Measurements from ENCODE around the gene DNAJC6.

Gene DNAJC6

GRCh38 chr1:65399003-65399402 is 89.7 kb downstream of the DNAJC6 start:
- Mint-ChIP-seq H3K27ac (no peak overlapping the region), H3K9me3 (no peaks in the 10 kb centered on the region), H3K4me1 (peaks cover 40% of the 10 kb centered on the region), H3K36me3 (peaks cover 7% of the 10 kb centered on the region), H3K4me3 (no peak overlapping the region)
- DNase-seq (ENCODE audit: low spot score in 2 of 2) (no peak), ATAC-seq (no peak)

- no peak for DNase-seq (ENCODE audit: low spot score in 2 of 2)
- no peaks in the 10 kb centered on the region for H3K9me3 Mint-ChIP-seq
- H3K4me1 Mint-ChIP-seq, result peaks cover 20% of the 10 kb centered on the region
- H3K27ac Mint-ChIP-seq, result no peak overlapping the region
- no peak for ATAC-seq
- H3K4me3 Mint-ChIP-seq, result no peak overlapping the region
- peaks cover 7% of the 10 kb centered on the region for H3K36me3 Mint-ChIP-seq
Observed at GRCh38 chr1:65401612-65402011, 92.3 kb downstream of the DNAJC6 start.

- no peak for ATAC-seq
- no peak for DNase-seq (ENCODE audit: low spot score in 2 of 2)
- H3K4me1 Mint-ChIP-seq, result no peaks in the 10 kb centered on the region
Observed at GRCh38 chr1:65404941-65405340, 95.6 kb downstream of the DNAJC6 start.

GRCh38 chr1:65407877-65408276 is 98.5 kb downstream of the DNAJC6 start:
- H3K36me3 Mint-ChIP-seq, result no peaks in the 10 kb centered on the region
- DNase-seq (ENCODE audit: low spot score in 2 of 2) (no peak), ATAC-seq (no peak)
- no peak overlapping the region for H3K27ac Mint-ChIP-seq
- H3K4me1 Mint-ChIP-seq, result no peaks in the 10 kb centered on the region
- H3K9me3 Mint-ChIP-seq, result no peaks in the 10 kb centered on the region
- no peak overlapping the region for H3K4me3 Mint-ChIP-seq

More at GRCh38 chr1:65404941-65405340, 95.6 kb downstream of the DNAJC6 start:
- no peaks in the 10 kb centered on the region for H3K36me3 Mint-ChIP-seq
- no peaks in the 10 kb centered on the region for H3K9me3 Mint-ChIP-seq
- H3K27ac Mint-ChIP-seq, result no peak overlapping the region
- H3K4me3 Mint-ChIP-seq, result no peak overlapping the region

GRCh38 chr1:65409314-65409713 is 100.0 kb downstream of the DNAJC6 start:
- no peaks in the 10 kb centered on the region for H3K4me1 Mint-ChIP-seq
- DNase-seq (ENCODE audit: low spot score in 2 of 2) (no peak), ATAC-seq (no peak)
- H3K27ac Mint-ChIP-seq, result no peak overlapping the region
- no peaks in the 10 kb centered on the region for H3K36me3 Mint-ChIP-seq
- no peaks in the 10 kb centered on the region for H3K9me3 Mint-ChIP-seq
- H3K4me3 Mint-ChIP-seq, result no peak overlapping the region

GRCh38 chr1:65409816-65410326 is 100.5 kb downstream of the DNAJC6 start:
- Mint-ChIP-seq H3K27ac (no peak overlapping the region), H3K4me1 (no peaks in the 10 kb centered on the region), H3K36me3 (no peaks in the 10 kb centered on the region), H3K4me3 (no peak overlapping the region), H3K9me3 (no peaks in the 10 kb centered on the region)
- ATAC-seq (no peak), DNase-seq (ENCODE audit: low spot score in 2 of 2) (no peak)

GRCh38 chr1:65412256-65412983 is 103.1 kb downstream of the DNAJC6 start:
- no peak overlapping the region for H3K4me3 Mint-ChIP-seq
- H3K9me3 Mint-ChIP-seq, result no peaks in the 10 kb centered on the region
- no peak overlapping the region for H3K27ac Mint-ChIP-seq
- H3K4me1 Mint-ChIP-seq, result no peaks in the 10 kb centered on the region
- peak; percentile 89 for ATAC-seq
- no peaks in the 10 kb centered on the region for H3K36me3 Mint-ChIP-seq
- no peak for DNase-seq (ENCODE audit: low spot score in 2 of 2)

- H3K4me3 Mint-ChIP-seq, result no peak overlapping the region
- no peak overlapping the region for H3K27ac Mint-ChIP-seq
- H3K9me3 Mint-ChIP-seq, result no peaks in the 10 kb centered on the region
- DNase-seq (ENCODE audit: low spot score in 2 of 2), result no peak
- no peak for ATAC-seq
- no peaks in the 10 kb centered on the region for H3K4me1 Mint-ChIP-seq
- no peaks in the 10 kb centered on the region for H3K36me3 Mint-ChIP-seq
Observed at GRCh38 chr1:65412984-65413375, 103.6 kb downstream of the DNAJC6 start.

- no peaks in the 10 kb centered on the region for H3K9me3 Mint-ChIP-seq
- no peak for DNase-seq (ENCODE audit: low spot score in 2 of 2)
Observed at GRCh38 chr1:65414538-65414937, 105.2 kb downstream of the DNAJC6 start.

GRCh38 chr1:65416767-65417166 is 107.4 kb downstream of the DNAJC6 start:
- ATAC-seq, result no peak
- Mint-ChIP-seq H3K36me3 (no peaks in the 10 kb centered on the region), H3K27ac (no peak overlapping the region), H3K4me3 (no peak overlapping the region), H3K4me1 (peaks cover 14% of the 10 kb centered on the region), H3K9me3 (no peaks in the 10 kb centered on the region)
- DNase-seq (ENCODE audit: low spot score in 2 of 2), result no peak

More at GRCh38 chr1:65414538-65414937, 105.2 kb downstream of the DNAJC6 start:
- H3K36me3 Mint-ChIP-seq, result no peaks in the 10 kb centered on the region
- peaks cover 9% of the 10 kb centered on the region for H3K4me1 Mint-ChIP-seq
- H3K27ac Mint-ChIP-seq, result no peak overlapping the region
- H3K4me3 Mint-ChIP-seq, result no peak overlapping the region
- no peak for ATAC-seq

GRCh38 chr1:65417729-65418128 is 108.4 kb downstream of the DNAJC6 start:
- no peaks in the 10 kb centered on the region for H3K9me3 Mint-ChIP-seq
- peaks cover 14% of the 10 kb centered on the region for H3K4me1 Mint-ChIP-seq
- no peaks in the 10 kb centered on the region for H3K36me3 Mint-ChIP-seq
- ATAC-seq (no peak), DNase-seq (ENCODE audit: low spot score in 2 of 2) (no peak)
- H3K27ac Mint-ChIP-seq, result no peak overlapping the region
- H3K4me3 Mint-ChIP-seq, result no peak overlapping the region

- Mint-ChIP-seq H3K9me3 (no peaks in the 10 kb centered on the region), H3K36me3 (peaks cover under 1% of the 10 kb centered on the region), H3K27ac (no peak overlapping the region), H3K4me1 (peaks cover 14% of the 10 kb centered on the region), H3K4me3 (no peak overlapping the region)
- DNase-seq (ENCODE audit: low spot score in 2 of 2) (no peak), ATAC-seq (no peak)
Observed at GRCh38 chr1:65418522-65419185, 109.3 kb downstream of the DNAJC6 start.

- Mint-ChIP-seq H3K36me3 (peaks cover 7% of the 10 kb centered on the region), H3K4me3 (no peak overlapping the region), H3K4me1 (peaks cover 23% of the 10 kb centered on the region), H3K9me3 (no peaks in the 10 kb centered on the region), H3K27ac (no peak overlapping the region)
- DNase-seq (ENCODE audit: low spot score in 2 of 2), result peak; percentile 92 to 98
- ATAC-seq, result peak; percentile 94
Observed at GRCh38 chr1:65419681-65420589, 110.6 kb downstream of the DNAJC6 start.

GRCh38 chr1:65420590-65421350 is 111.4 kb downstream of the DNAJC6 start, which contains the start of the genes LEPR and LEPROT:
Gene LEPR (plus strand): TSS chr1:65420668. CDS start chr1:65565566, 144,898 bp downstream.
Gene LEPROT (plus strand): TSS chr1:65420668. CDS start chr1:65420725, 57 bp downstream.
- Mint-ChIP-seq H3K4me1 (peaks cover 31% of the 10 kb centered on the region), H3K9me3 (no peaks in the 10 kb centered on the region), H3K27ac (no peak within 1 kb of the TSS), H3K36me3 (peaks cover 14% of the 10 kb centered on the region), H3K4me3 (no peak within 1 kb of the TSS)
- peak; percentile 1 for ATAC-seq
- DNase-seq (ENCODE audit: low spot score in 2 of 2), result no peak
